A673 (cell line): Measurements from ENCODE around the gene KCNF1.

ENCODE experiments used
- EZH2 ChIP-seq: fragments of 200-600 bp; sonication (generic); IDR thresholded peaks from 2 replicates; pipeline ENCODE4 v1.6.1; 2017; ENCODE audit warnings: borderline replicate concordance, low read depth, mild to moderate bottlenecking, mixed read lengths, antibody characterized with exemption, low read length; ENCODE audit not compliant: poor library complexity, severe bottlenecking
- TF ChIP-seq, protein P1 (sequence below): fragments of 300-800, 200-600 bp; sonication (generic); conservative IDR thresholded peaks from 2 replicates; pipeline ENCODE4 v1.5.1; 2017; ENCODE audit warnings: low read depth, mild to moderate bottlenecking, antibody characterized with exemption, low read length, moderate library complexity, mixed read lengths

DNA sequence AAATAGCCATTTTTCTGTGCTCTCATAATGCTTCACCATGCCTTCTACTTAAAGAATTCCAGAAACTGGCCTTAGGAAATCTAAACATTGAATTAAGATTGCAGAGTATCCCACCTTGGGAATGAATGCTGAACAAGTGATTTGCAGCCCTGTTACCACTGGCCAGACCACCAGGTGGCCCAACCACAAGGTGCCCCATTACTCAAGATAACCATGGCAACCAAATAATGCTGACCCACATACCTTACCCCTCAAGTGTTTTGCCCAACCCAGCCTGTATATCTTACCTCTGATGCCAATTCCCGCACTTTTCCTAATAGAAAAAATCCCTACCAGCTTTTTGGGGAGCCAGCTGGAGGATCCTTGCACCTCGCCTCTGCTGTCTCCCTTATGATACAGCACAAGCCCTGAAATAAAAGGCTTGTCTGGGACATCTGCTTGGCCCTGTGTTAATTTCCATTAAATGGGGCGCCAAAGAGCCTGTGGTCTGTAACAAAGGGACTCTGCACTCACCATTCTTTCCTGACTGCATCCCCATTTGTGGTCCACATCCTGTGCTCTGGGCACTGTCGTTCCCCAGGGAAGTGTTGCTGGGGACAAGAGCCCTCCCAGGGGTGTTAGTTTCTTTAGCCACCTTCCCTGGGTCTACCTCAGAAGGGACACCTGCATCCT lies 17.3 kb upstream of the KCNF1 start:
- no peak for TF ChIP-seq EZH2
- TF ChIP-seq, protein P1, sequence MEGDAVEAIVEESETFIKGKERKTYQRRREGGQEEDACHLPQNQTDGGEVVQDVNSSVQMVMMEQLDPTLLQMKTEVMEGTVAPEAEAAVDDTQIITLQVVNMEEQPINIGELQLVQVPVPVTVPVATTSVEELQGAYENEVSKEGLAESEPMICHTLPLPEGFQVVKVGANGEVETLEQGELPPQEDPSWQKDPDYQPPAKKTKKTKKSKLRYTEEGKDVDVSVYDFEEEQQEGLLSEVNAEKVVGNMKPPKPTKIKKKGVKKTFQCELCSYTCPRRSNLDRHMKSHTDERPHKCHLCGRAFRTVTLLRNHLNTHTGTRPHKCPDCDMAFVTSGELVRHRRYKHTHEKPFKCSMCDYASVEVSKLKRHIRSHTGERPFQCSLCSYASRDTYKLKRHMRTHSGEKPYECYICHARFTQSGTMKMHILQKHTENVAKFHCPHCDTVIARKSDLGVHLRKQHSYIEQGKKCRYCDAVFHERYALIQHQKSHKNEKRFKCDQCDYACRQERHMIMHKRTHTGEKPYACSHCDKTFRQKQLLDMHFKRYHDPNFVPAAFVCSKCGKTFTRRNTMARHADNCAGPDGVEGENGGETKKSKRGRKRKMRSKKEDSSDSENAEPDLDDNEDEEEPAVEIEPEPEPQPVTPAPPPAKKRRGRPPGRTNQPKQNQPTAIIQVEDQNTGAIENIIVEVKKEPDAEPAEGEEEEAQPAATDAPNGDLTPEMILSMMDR: no peak
